Activated CD4-positive, alpha-beta T cell treated with anti-CD3 and anti-CD28 coated beads, Interleukin-2, Interleukin-6, amounts not matched to agents 100 ng/mL and 50 ng/mL, durations not matched to agents 16 hours and 8 hours (primary cell): ENCODE data around the gene DIS3L2.

Experiments used
- DNase-seq: peaks from one replicate; pipeline ENCODE4 v3.0.0-alpha.2; 2020

The DIS3L2 gene

DNA sequence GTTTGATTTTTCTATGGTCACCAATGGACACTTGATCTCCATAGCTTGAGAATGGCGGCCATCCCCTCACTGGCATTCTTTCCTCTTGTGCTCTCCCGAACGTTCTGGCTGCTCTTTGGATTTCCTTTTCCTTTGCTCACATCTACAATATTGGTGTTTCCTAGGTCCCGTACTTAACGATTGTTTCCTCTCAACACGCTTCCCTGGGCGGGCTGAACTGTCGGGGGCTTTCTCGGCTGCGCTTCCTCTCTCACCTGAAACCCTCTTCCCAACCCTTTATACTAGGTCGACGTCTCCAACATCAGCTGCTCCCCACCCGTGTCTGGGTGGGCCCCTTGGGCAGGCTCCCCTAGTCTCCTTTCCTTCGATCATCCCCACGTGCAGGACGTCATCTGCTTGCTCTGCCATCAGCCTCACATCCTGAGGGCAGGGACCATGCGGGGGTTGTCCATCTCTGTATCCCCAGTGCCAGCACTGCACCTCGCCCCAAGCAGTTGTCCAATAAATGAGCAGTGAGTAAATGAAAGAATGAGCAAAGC, 634 bp upstream of the DIS3L2 start:
- no peak for DNase-seq

DNA sequence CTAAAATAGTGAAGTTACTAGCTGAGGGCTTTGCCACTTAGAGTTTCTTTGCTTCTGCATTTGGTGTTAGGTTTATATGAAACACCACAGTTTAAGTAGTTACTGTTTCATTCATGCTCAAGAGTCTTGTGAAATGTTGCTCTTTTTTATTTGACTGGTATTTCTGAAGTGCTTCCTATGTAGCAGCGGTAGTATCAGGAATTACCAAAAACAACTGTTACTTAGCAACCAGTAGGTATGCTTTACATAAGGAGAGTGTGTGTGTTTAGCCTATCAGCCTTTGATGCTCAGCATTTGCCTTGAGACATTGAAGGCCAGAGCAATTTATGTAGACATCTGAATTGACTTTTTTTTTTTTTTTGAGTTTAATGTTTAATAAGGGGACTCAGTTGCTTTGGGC, 3.6 kb downstream of the DIS3L2 start:
- DNase-seq, result no peak

DNA sequence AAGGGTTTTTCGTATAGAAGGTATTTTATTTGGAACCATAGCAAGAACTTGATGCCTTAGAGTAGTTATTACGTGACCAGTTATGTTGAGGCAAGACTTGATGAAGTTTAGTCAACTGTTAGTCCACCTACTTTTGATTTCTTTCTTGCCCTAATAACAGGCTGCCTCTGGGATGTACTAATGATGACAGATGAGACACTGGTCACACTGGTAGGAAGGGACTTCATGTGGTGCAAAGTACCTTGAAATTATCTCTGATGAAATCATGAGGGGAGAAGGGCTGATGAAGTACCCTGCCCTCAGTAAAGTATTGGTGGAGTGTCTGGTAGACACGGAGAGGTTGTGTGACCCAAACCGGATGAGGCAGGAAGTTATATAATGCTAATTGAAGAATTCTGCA, 5.4 kb downstream of the DIS3L2 start:
- DNase-seq, result no peak

DNA sequence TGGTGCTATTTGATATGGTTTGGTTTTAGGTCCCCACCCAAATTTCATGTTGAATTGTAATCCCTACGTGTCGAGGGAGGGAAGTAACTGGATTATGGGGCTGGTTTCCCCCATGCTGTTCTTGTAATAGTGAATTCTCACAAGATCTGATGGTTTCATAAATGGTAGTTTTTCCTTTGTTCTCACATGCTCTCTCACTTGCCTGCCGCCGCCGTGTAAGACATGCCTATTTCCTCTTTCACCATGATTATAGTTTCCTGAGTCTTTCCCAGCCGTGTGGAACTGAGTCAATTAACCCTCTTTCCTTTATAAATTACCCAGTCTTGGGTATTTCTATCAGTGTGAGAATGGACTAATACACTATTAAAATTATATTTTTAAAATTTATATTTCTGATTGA, 7.3 kb downstream of the DIS3L2 start:
- no peak for DNase-seq

DNA sequence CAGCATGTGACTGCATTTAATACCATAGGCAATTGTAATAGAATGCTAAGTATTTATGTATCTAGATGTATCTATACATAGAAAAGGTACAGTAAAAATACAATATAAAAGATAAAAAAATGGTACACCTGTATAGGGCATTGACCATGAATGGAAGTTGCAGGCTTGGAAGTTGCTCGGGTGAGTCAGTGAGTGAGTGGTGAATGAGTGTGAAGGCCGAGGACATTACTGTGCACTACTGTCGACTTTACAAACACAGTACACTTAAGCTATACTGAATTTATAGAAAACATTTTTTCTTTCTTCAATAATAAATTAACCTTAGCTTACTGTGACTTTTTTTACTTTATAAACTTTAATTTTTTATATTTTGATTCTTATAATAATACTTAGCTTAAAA, 8.9 kb downstream of the DIS3L2 start:
- no peak for DNase-seq

DNA sequence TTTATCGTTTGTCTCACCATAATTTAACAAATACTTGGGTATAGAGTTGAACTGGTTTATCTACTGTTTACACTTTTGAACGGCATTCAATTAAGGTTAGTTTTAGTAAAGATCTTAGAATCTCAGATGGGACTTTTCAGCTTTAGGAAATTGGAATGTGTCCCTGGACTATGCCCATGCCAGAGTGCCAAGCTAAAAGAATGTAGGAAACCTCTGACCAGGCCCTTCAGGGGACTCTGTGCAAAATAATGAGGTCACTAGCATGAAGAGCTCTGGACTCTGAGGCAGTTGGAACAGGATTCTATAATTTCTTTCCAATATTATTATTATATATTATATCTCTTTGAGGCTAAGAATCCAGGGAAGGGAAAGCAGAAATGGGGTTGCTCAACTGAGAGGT, 13.5 kb downstream of the DIS3L2 start:
- DNase-seq, result no peak

DNA sequence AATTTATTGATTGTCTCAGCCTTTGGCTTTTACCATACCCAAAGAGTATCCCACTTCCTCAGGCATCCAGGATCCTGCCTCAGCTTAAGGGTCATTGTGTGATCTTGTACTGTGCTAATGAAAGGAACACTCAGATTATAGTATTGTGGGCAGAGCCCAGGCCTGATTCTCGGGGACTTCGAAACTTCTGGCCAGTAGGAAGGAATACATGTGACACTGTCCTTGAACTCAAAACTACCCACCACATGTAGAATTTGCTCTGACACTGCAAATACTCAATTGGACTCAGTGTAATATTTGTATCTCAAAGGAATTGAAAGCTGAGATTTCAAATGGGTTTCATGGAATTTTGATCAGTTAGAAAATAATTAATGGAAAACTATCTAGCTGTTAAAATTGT, 15.9 kb downstream of the DIS3L2 start:
- no peak for DNase-seq

DNA sequence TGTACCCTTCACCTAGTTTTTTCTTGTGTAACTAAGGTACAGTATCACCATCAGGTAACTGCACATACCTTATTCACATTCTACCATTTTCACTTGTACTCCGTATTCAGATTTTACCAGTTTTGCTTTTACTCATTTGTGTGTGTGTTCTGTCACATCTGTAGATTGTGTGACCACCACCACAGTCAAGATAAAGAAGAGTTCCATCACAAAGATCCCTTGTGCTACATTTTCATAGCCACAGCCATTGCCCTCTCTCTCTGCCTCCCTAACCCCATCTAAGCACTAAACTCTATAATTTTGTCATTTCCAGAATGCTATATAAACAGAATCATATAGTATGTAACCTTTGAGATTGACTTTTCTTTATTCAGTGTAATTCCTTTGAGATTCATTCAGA, 23.5 kb downstream of the DIS3L2 start:
- DNase-seq, result peak; percentile 11

DNA sequence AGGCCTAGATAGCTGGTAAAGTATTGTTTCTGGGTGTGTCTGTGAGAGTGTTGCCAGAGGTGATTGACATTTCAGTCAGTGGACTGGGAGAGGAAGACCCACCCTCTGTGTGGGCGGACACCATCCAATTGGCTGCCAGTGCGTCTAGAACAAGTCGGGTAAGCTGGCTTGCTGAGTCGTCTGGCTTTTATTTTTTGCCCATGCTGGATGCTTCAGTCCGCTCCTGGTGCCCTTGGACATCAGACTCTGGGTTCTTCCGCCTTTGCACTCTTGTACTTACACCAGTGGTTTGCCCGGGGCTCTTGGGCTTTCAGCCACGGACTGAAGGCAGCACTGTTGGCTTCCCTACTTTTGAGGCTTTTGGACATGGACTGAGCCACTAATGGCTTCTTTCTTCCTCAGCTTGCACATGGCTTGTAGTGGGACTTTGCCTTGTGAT, 24.3 kb downstream of the DIS3L2 start:
- no peak for DNase-seq

DNA sequence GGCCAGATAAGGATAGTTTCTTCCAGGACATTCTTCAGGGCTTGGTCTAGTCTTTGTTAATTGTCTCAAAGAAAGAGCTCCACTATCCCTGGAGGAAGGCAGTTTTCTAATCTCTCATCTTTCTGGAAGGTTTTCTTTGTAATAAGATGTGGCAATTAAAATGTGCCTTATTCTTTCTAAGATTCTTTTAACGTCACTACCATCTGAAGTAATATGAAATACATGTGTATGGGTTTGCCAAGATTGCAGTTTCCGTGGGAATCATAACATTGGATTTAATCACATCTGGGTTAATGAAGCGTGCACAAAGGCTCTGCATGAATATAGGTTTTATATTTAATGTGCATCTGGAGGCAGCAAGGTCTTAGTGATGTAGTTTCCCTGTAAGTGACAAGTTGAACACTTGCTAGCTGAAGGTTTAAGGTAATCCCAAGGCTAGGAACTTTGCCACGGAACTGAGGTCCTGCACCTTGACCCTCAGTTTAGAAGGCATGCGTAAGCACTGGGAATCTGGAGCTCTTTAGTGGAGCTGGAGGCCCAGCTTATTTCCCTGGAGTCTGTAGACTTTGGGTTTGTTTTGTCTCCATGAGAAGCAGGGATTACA, 25.7 kb downstream of the DIS3L2 start:
- no peak for DNase-seq

DNA sequence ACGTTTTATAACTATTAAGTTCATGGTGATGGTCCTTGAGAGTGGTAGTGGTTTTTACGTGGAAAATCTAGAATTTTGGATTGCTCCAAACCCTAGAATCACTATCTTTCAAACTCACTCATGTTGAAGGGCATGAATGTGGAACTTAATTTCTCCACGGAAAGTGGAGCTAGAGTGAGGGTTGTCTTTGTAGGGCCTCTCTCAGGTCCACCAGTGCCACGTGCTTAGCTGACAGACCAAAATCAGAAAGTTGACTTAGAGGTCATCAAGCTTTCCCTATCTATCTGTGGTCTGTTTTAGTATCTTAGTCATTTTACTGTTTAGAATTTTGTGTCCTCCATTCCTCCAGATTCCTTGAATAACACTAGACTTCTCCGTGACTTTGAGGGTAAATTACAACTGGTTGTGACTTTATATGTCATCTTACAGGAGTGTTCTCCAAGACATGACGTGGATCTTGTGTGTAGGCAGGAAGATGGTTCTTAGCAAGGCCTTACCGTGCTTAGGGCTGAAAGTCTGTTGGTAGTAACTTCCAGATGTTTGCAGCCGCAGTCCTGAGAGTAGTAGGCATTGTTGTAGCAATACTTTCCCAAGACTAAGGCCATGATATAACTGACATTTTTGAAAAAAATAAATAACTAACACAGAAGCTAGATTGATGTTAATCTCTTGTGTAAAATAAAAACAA, 26.8 kb downstream of the DIS3L2 start:
- no peak for DNase-seq

DNA sequence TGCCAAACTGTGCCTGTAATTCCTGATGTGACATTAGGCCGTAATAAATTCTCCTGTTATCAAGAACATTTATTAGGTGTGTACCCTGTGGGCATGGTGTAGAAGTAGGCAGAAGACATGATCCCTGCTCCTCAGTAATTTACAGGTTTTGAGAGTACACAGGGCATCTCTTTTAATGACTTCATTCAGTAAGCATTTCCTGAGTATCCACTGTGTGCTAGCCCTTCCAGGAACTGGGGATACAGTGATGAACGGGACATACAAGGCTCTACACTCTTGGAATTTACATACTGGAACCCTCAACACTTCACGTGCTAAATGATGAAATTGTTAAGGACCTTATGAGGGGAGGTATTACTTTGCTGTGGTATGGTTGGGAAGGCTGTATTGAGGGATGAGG, 30.2 kb downstream of the DIS3L2 start:
- no peak for DNase-seq

DNA sequence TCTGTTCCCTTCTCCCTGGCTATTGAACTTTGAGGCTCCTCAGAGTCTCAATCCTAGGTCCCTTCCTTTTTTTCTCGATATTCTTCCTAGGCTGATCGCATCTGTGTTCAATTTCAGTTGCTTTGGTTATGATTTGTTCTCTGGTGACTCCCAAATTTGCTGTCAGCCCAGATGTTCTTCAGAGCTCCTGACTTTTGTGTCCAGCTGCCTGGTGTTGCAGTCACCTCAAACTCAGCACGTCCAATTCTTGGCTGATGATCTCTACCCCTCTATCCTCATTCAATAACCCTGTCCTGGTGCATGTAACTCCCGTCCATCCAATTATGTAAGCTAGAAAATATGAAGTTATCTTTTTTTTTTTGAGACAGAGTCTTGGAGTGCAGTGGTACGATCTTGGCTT, 31.4 kb downstream of the DIS3L2 start:
- no peak for DNase-seq

DNA sequence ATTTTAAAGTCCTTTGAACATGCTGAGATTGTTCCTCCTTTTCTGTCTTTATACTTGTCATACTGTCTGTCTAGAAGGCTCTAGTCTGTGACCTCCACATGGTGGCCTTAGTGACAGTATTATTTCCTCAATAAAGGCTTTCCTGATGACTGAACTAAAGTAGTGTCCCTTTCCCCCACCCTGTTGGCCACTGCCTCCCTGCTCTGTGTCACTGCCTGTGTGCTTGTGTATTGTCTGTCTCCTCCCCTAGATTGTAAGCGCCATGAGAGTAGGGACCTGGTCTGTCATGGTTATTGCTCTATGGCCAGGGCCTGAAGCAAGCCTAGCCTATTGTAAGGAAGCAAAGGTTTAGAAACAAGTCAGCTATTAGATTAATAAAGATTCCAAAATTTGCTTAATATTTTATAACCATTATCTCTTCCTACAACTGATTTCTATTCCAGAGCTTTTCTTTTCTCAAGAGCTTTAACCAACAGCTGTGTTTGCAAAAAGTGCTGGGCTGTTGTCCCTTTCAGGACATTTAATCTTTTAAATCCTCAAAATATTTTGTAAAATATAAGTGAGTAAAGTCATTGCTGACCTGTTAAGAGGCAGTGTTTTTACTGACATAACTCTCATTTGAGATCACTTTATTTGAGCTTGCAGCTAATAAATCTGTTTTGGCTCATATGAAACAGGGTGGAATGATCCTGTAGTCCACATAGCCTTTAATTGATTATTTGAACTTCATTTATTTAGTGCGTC, 35.5 kb downstream of the DIS3L2 start:
- DNase-seq, result no peak

DNA sequence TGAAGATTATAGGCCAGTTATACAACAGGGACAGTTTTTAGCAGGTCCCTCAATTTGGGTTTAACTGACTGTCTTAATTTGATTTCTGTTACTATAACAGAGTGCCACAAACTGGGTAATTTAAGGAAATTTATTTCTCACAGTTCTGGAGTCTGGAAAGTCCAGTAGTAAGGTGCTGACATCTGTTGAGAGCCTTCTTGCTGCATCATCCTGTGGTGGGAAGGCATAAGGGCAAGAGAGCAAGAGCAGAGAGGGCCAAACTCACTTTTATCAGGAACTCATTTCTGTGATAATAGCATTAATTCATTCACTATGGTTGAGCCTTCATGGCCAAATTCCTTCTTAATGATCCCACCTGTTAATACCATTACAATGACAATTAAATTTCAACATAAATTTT, 36.5 kb downstream of the DIS3L2 start:
- no peak for DNase-seq

DNA sequence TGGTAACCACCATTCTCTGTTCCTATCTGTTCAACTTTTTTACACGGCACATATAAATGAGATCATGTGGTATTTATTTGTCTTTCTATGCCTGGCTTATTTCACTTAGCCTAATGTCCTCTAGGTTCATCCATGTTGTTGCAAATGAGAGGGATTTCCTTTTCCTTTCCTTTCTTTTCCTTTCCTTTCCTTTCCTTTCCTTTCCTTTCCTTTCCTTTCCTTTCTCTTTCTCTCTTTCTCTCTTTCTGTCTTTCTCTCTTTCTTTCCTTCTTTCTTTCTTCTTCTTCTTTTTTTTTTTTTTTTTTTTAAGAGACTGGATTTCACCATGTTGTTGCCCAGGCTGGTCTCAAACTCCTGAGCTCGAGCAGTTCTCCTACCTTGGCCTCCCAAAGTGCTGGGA, 38.9 kb downstream of the DIS3L2 start:
- DNase-seq, result no peak

DNA sequence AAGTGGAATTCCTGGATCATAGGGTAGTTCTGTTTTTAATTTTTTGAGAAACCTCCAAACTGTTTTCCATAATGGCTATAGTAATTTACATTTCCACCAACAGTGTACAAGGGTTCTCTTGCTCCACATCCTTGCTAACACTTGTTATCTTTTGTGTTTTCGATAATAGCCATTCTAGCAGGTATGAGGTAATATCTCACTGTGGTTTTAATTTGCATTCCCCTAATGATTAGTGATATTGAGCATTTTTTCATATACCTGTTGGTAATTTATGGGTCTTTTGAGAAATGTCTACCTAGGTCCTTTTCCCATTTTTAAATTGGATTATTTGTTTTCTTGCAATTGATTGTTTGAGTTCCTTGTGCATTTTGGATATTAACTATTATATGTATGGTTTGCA, 39.6 kb downstream of the DIS3L2 start:
- DNase-seq, result no peak

DNA sequence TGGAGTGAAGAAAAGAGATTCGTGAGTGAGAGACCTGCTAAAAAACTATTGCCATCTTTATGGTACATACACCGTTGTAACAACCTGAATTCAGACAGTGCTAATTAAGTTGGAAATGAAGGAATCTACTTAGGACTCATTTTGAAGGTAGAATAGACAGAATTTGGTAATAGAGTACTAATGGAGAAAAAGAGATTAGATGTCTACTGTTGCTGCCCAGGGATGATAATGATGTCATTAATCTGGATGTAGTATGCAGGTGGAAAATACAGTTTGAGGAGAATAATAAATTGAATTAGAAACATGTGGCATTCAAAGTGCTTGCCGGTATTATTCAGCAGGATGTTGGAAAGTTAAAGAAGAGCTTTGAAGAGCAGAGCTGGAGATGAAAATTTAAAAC, 44.7 kb downstream of the DIS3L2 start:
- DNase-seq, result no peak

DNA sequence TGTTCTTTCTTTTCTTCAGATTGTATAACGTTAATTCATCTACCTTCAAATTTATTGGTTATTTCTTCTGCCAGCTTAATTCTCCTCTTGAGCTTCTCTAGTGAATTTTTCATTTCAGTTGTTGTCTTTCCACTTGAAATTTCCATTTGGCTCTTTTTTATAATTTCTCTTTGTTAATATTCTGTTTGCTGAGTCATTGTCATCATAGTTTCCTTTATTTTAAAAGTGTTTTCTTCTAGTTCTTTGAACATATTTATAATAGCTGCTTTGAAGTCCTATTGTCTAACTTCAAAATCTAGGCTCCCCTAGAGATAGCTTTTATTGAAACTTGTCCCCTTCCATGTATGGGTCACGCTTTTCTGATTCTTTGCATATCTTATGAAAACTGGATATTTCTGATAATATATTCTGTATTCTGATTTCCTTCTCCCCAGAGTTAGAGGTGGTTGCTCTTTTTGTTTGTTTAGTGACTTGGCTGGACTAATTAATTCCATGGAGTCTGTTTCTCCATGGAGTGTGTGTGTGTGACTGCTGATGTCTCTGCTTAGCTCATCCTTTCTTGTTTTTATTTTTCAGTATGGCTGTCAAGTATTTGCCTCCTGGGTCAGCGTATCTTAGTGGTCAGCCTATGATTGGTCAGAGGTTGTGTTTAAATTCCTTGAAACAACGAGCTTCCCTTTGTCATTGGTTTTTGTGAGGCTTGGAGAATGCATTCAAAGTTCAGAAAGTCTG, 47.6 kb downstream of the DIS3L2 start:
- DNase-seq, result no peak

DNA sequence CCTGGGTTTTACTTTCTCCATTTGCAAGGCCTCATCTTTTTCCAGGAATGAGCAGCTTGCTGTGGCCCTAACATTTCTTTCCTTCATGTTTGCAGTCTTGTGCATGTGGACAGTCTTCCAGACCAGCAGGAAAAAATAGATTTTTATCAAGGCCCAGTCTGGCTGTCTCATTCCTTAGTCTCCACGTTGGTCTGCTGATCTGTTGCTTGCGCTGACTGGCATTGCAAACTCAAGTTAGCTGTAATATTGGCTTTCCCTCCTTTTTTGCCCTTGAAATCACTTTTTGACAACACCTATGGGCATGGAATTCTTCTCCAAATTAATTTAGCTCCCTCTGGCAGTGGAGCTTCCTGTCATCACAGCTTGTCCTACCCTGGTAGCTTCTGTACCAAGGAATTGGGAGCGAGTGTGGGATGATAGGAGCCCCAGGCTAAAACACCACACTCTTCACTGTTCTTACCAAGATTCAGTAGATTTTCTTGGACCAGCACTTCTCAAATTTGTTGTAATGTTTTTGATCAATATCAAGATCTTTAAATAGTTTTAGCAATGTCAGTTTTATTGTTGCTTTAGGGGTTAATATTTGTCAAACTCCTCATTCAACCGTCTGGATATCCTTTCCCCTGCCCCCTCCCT, 48.2 kb downstream of the DIS3L2 start:
- DNase-seq, result no peak

DNA sequence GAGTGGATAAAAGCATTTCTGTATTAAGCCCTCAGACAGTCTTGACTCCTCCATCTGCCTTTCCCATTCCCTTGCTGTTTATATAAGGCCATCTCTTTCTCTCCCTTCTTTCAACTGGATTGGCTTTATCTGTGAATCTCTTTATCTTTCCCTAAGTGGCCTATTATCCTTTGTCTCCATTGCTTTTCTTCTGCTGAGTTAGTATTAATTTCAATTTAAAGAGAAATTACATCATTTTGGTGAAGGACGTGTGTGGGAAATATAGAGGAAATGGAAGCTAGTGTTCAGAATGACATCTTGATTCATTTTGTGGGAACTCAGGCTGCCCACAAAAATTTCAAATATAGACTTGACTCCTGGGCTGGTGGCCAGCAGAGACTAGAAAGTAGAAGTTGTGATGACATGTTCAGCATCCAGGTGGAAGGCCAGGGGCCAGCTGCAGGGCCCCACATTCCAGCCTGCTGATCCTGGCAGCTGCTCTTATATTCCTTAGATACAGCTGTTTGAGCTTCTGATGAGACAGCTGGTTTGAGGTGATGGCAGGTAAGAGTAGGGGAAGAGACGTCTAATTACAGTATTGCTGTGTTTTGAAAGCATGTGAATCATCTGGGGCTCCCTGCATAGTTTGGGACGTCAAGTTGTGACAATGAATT, 52.3 kb downstream of the DIS3L2 start:
- DNase-seq, result no peak

DNA sequence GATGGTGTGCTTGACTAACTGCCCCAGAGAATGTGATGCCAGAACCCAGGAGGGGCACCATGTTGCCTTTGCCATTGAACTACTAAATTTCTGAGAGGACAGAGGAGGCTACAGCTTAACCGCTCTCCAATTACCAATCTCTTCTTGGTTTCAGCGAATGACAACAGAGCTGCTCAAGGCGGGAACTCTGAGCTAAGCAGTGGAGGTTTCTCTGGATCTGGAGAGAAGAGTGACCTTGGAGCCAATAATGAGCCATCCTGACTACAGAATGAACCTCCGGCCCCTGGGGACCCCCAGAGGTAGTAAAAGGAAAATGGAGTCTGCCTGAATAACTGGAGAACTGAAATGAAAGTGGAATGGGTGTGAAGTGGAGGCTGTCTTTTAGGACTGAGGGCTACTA, 53.2 kb downstream of the DIS3L2 start:
- no peak for DNase-seq
